Activated T-cell treated with anti-CD3 and anti-CD28 coated beads, Interleukin-2, amount 50 U/mL, for 72 hours (primary cell): ENCODE data around the gene PRSS27. TPM values are rescaled to one million over a fixed set of nuclear protein-coding genes. Genes with fewer than 3 reads are reported as not detected.

Experiments
- ATAC-seq, 2 donors: fragments of 150-1000 bp; cut with Tn5 transposase; replicated peaks in 1 of 2; 2 replicates each; pipeline ENCODE4 v1.10.0; 2021; ENCODE audit warnings: moderate library complexity in 2 of 2, mild to moderate bottlenecking in 1 of 2
- DNase-seq, 2 donors: peaks; one replicate each; pipeline ENCODE4 v3.0.0; 2021 to 2022; ENCODE audit warnings: mixed read lengths in 1 of 2
- H3K27ac Mint-ChIP-seq: one replicate; pipeline ENCODE4 v1.8.0; 2022; ENCODE audit warnings: mild to moderate bottlenecking, moderate library complexity, mixed read lengths
- H3K27me3 Mint-ChIP-seq: one replicate; pipeline ENCODE4 v1.8.0; 2022; ENCODE audit warnings: low read depth, mixed read lengths
- H3K36me3 Mint-ChIP-seq, 2 donors: one replicate each; pipeline ENCODE4 v1.8.0; 2022; ENCODE audit warnings: mixed read lengths in 2 of 2, mild to moderate bottlenecking in 1 of 2; ENCODE audit not compliant: insufficient read depth in 2 of 2
- H3K4me1 Mint-ChIP-seq: one replicate; pipeline ENCODE4 v1.8.0; 2022; ENCODE audit warnings: low read depth, mixed read lengths
- H3K4me3 Mint-ChIP-seq, 2 donors: one replicate each; pipeline ENCODE4 v1.8.0; 2022; ENCODE audit warnings: mild to moderate bottlenecking in 2 of 2, mixed read lengths in 2 of 2, moderate library complexity in 2 of 2
- H3K9me3 Mint-ChIP-seq, 2 donors: one replicate each; pipeline ENCODE4 v1.8.0; 2022; ENCODE audit warnings: mixed read lengths in 2 of 2
- total RNA-seq, 2 donors: library from RNA; stranded (reverse); gene quantifications; one replicate each; pipeline ENCODE4 v1.2.3, GENCODE V29; 2022

PRSS27 gene
- total RNA-seq, 2 donors from 2014 or later, result 7.6 to 8.8 TPM

DNA sequence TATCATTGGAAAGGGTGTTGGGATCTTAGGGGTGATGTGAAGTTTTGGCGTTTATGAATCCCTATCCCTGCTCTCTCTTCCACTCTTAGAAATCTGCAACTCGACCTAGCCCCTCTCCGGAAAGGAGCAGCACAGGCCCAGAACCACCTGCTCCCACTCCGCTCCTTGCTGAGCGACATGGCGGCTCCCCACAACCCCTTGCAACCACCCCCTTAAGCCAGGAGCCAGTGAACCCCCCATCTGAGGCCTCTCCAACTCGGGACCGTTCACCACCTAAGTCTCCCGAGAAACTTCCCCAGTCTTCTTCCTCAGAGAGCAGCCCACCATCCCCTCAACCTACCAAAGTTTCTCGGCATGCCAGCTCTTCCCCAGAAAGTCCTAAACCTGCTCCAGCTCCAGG, 41.4 kb upstream of the PRSS27 start:
- DNase-seq (no peak), ATAC-seq (no peak)
- no peak overlapping the region for H3K4me3 Mint-ChIP-seq
- H3K27ac Mint-ChIP-seq, result peak overlapping the region; percentile 12
- H3K36me3 Mint-ChIP-seq, result peaks cover 57 to 83% of the 10 kb centered on the region in 2 donors
- no peaks in the 10 kb centered on the region for H3K9me3 Mint-ChIP-seq
- peaks cover 24% of the 10 kb centered on the region for H3K4me1 Mint-ChIP-seq
- H3K27me3 Mint-ChIP-seq, result no peaks in the 10 kb centered on the region

GRCh38 chr16:2757344-2757743, 37.3 kb upstream of the PRSS27 start:
- DNase-seq (no peak), ATAC-seq (no peak)
- peaks cover 61 to 80% of the 10 kb centered on the region in 2 donors for H3K36me3 Mint-ChIP-seq
- H3K27me3 Mint-ChIP-seq, result no peaks in the 10 kb centered on the region
- no peak overlapping the region for H3K4me3 Mint-ChIP-seq
- H3K4me1 Mint-ChIP-seq, result peaks cover 49% of the 10 kb centered on the region
- peak overlapping the region; percentile 66 for H3K27ac Mint-ChIP-seq
- H3K9me3 Mint-ChIP-seq, result no peaks in the 10 kb centered on the region

GRCh38 chr16:2756288-2757015, 36.4 kb upstream of the PRSS27 start:
- Mint-ChIP-seq H3K9me3 (no peaks in the 10 kb centered on the region), H3K4me1 (peaks cover 46% of the 10 kb centered on the region), H3K4me3 (peak overlapping the region in 1 of 2 donors; percentile 11), H3K36me3 (peaks cover 58 to 72% of the 10 kb centered on the region in 2 donors), H3K27me3 (no peaks in the 10 kb centered on the region), H3K27ac (peak overlapping the region; percentile 66)
- DNase-seq (no peak), ATAC-seq (no peak)

DNA sequence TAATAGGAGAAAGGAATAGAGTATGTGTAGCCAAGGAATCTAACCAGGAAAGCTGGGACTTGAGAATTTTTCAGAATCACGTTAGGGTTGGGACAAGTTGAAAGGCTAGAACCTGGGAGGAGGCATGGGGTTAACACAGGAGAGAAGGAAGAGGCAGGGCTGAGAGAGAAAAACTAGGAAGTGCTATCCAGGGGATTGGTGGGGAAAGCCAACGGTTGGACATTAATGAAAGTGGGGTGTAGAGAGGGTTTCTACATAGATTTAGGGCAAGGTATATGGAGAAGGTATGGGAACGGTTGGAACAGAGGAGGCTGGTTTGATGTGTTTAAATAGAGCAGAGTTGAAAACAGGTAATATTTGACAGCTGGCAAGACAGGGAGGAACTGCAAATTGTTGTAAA, 35.1 kb upstream of the PRSS27 start:
- H3K36me3 Mint-ChIP-seq, result peaks cover 49 to 61% of the 10 kb centered on the region in 2 donors
- peak overlapping the region; percentile 79 to 95 for H3K4me3 Mint-ChIP-seq
- peak overlapping the region; percentile 89 for H3K27ac Mint-ChIP-seq
- DNase-seq (no peak), ATAC-seq (no peak)
- H3K9me3 Mint-ChIP-seq, result no peaks in the 10 kb centered on the region
- H3K27me3 Mint-ChIP-seq, result no peaks in the 10 kb centered on the region
- peaks cover 59% of the 10 kb centered on the region for H3K4me1 Mint-ChIP-seq

- Mint-ChIP-seq H3K27ac (peak overlapping the region; percentile 89), H3K36me3 (peaks cover 38 to 48% of the 10 kb centered on the region in 2 donors), H3K4me3 (peak overlapping the region; percentile 79 to 95), H3K4me1 (peaks cover 68% of the 10 kb centered on the region), H3K27me3 (no peaks in the 10 kb centered on the region), H3K9me3 (no peaks in the 10 kb centered on the region)
- DNase-seq (no peak), ATAC-seq (no peak)
Measured at GRCh38 chr16:2753733-2754020, 33.7 kb upstream of the PRSS27 start.

DNA sequence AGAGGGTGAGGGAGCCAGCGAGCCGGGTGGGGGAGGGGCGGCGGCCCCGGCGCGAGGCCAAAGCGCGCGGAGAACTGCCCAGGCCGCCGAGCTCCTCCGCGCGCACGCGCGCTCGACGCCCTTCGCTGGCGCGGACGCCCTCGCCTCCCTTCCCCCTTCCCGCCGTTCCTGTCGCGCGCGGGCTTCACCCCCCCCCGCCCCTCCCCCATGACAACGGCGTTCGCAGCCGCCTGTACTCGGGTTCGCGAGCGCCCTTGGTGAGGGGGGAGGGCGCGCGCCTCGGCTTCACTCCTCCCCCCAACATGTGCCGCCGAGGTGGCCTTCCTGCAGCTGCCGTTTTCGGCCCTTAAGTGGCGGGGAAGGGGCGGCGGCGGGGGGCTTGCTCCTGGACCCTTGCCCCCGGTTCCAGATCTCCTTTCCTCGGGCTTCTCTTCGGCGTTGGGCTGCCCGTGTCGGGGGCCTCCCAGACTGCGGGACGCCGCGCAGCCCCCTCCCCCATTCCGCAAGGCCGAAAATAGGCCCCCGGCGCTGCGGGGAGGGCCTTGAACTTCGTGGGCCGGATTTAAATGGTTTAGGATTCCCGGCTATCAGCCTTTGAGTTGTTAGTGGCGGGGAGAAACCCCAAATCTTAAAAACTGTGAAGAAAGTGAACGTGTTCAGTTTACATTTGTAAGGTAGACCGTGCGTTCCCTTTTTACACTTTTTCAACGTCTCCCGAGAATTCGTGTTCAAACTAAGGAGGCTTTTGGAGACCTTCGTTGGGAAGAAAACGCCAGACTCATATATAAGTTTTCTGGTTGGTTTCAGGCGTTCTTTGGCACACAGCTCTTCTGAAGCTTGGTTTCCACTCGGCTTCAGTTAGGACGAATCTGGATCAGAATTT, 33.1 kb upstream of the PRSS27 start:
- peak; percentile 48 to 53 for ATAC-seq
- peak overlapping the region; percentile 79 to 95 for H3K4me3 Mint-ChIP-seq
- DNase-seq, result no peak
- H3K4me1 Mint-ChIP-seq, result peaks cover 68% of the 10 kb centered on the region
- H3K36me3 Mint-ChIP-seq, result peaks cover 34 to 43% of the 10 kb centered on the region in 2 donors
- no peaks in the 10 kb centered on the region for H3K27me3 Mint-ChIP-seq
- no peaks in the 10 kb centered on the region for H3K9me3 Mint-ChIP-seq
- H3K27ac Mint-ChIP-seq, result peak overlapping the region; percentile 89

DNA sequence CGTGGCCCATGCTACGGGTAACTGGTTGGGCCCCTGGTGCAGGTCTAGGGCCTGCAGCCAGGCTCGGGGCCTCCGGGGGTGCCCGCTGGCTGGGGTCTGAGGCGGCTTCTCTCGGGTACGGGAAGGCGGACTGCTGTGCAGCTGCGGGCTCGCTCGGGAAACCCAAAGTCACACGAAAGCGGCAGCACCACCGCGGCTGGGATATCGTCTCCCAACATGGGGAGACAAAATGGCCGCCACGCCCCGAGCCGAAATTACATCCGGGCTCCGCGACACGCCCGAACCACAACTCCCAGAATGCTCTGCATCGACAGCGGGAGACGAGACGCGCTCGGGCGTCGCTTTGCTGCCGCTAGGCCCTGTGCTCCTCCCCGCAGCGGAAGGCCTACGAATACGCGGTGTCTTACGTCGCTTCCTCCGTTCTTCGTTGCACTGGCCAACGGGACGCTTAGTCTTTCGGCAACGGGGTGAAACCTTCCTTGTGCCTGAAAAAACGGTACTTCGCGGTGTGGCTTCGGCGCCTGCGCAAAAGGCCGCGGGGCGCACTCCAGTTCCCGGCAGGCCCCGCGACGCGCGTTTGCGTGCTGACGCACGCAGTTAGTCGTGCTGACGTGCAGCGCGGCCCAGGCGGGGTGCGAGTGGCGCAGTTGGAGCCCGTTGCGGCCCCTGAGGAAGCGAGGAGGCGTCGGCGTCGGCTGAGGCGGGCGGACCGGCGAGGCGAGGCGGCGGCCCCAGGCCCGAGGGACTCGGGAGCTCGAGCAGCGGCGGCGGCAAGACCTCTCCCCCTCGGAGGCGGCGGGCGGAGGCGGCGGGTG, 32.2 kb upstream of the PRSS27 start, which contains the start of gene SRRM2:
SRRM2 (plus strand) TSS at position 604 of the 815 bp plus-strand sequence. CDS start 3,727 bp downstream, outside the sequence.
- peak within 1 kb of the TSS; percentile 79 to 95 for H3K4me3 Mint-ChIP-seq
- peaks cover 62% of the 10 kb centered on the region for H3K4me1 Mint-ChIP-seq
- H3K27ac Mint-ChIP-seq, result peak within 1 kb of the TSS; percentile 99
- no peaks in the 10 kb centered on the region for H3K9me3 Mint-ChIP-seq
- DNase-seq, result peak; percentile 95 to 96
- ATAC-seq, result peak; percentile 92 to 93
- H3K27me3 Mint-ChIP-seq, result no peaks in the 10 kb centered on the region
- peaks cover 28 to 37% of the 10 kb centered on the region in 2 donors for H3K36me3 Mint-ChIP-seq

DNA sequence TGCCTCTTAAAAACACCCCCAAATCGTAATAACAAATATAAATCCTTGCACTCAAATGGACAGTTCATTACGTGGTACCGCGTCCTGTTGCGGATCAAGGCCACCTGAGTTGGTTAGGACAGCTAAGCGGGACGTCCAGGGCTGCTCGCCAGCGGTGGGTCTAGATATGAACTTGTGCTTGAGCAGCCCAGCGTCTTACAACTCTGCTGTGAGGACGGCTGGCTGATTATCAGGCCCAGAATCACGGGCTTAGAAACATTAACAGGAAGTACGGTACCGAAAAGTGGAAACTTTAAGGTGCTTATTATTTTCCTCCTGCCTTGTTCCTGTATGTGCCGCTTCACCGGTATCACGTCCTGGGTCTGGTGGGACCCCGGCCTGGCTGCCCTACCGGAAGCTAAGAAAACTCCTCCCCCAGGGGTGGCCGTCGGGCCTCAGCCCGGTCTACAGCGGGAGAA, 31.6 kb upstream of the PRSS27 start:
- DNase-seq (no peak), ATAC-seq (peak in 1 of 2 donors; percentile 44)
- peaks cover 24 to 31% of the 10 kb centered on the region in 2 donors for H3K36me3 Mint-ChIP-seq
- H3K27ac Mint-ChIP-seq, result peak overlapping the region; percentile 99
- H3K27me3 Mint-ChIP-seq, result no peaks in the 10 kb centered on the region
- peaks cover 55% of the 10 kb centered on the region for H3K4me1 Mint-ChIP-seq
- H3K4me3 Mint-ChIP-seq, result peak overlapping the region; percentile 79 to 88
- no peaks in the 10 kb centered on the region for H3K9me3 Mint-ChIP-seq

- H3K27ac Mint-ChIP-seq, result peak overlapping the region; percentile 16
- no peaks in the 10 kb centered on the region for H3K9me3 Mint-ChIP-seq
- no peaks in the 10 kb centered on the region for H3K27me3 Mint-ChIP-seq
- ATAC-seq (no peak), DNase-seq (no peak)
- H3K4me1 Mint-ChIP-seq, result peaks cover 39% of the 10 kb centered on the region
- H3K36me3 Mint-ChIP-seq, result peaks cover 12 to 18% of the 10 kb centered on the region in 2 donors
- H3K4me3 Mint-ChIP-seq, result peak overlapping the region; percentile 68 to 79
Measured at GRCh38 chr16:2749936-2750335, 29.9 kb upstream of the PRSS27 start.

DNA sequence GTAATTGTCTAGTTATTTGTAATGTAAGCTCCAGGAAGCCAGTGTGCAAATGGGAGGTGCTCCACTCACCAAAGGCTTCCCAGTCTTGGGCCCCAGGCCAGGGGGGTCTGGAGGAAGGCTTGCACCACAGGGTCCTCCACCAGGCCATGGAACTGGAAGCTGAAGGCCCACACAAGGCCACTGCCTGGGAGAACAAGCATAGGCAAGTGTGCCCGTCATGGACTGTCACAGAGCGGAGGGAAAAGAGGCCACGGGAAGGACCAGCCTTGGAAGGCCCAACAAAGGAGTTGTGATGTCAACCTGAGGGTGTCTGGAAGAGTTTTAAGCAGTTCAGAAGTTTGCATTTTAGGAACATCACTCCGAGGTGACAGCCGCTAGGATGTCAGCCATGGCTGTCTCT, 29.5 kb upstream of the PRSS27 start:
- no peaks in the 10 kb centered on the region for H3K27me3 Mint-ChIP-seq
- no peak for DNase-seq
- H3K4me1 Mint-ChIP-seq, result peaks cover 34% of the 10 kb centered on the region
- H3K27ac Mint-ChIP-seq, result no peak overlapping the region
- peak overlapping the region in 1 of 2 donors; percentile 12 for H3K4me3 Mint-ChIP-seq
- ATAC-seq, result no peak
- H3K9me3 Mint-ChIP-seq, result no peaks in the 10 kb centered on the region
- peaks cover 11 to 14% of the 10 kb centered on the region in 2 donors for H3K36me3 Mint-ChIP-seq

- Mint-ChIP-seq H3K27ac (no peak overlapping the region), H3K36me3 (peaks cover 6 to 9% of the 10 kb centered on the region in 2 donors)
Measured at GRCh38 chr16:2748757-2749455, 28.9 kb upstream of the PRSS27 start.

GRCh38 chr16:2745961-2746360, 25.9 kb upstream of the PRSS27 start:
- Mint-ChIP-seq H3K27ac (no peak overlapping the region), H3K4me1 (peaks cover 17% of the 10 kb centered on the region), H3K27me3 (no peaks in the 10 kb centered on the region), H3K9me3 (no peaks in the 10 kb centered on the region), H3K36me3 (peaks cover 0 to 2% of the 10 kb centered on the region in 2 donors), H3K4me3 (no peak overlapping the region)
- DNase-seq (no peak), ATAC-seq (no peak)

More at GRCh38 chr16:2748757-2749455, 28.9 kb upstream of the PRSS27 start:
- Mint-ChIP-seq H3K9me3 (no peaks in the 10 kb centered on the region), H3K4me1 (peaks cover 28% of the 10 kb centered on the region), H3K27me3 (no peaks in the 10 kb centered on the region), H3K4me3 (no peak overlapping the region)
- no peak for DNase-seq
- no peak for ATAC-seq
